Suppressor macrophage treated with lipopolysaccharide for 1 hour (primary cell): ENCODE measurements around the gene LITAF.

Source experiments
- DNase-seq, 3 donors: peaks; one replicate each; pipeline ENCODE4 v3.0.0-alpha.2; 2020 to 2022

The LITAF gene

DNA sequence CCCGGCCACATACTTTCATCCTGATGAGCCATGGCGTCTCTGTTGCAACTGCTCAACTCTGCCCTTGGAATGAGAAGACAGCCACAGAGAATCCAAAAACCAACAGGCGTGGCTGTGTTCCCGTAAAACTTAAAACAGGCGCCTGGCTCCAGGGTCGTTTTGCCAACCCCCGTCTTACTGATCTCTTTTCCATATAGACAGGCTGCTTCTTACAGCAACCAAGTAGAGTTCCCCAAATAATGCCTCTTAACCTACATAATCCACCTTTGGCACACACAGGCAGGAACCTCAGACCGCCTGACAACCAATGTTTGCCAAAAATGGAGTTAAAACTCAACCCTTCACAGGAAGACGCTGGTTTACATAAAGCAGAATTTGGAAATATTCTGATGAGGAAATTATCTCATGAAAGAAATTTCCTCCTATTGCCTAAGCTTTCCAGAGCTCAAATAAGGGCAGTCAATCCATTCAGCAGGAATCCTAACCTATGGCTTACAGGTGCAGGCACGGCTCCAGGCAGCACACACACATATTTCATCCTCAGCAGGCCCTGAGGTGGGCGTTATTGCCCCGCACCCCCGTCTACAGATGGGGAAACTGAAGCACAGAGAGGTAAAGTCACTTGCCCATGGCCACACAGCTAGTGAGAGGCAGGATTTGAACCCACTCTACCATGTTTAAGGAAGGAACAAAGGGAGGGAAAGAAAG, 35.8 kb downstream of the LITAF start:
- peak in 2 of 3 donors; percentile 58 to 67 for DNase-seq

DNA sequence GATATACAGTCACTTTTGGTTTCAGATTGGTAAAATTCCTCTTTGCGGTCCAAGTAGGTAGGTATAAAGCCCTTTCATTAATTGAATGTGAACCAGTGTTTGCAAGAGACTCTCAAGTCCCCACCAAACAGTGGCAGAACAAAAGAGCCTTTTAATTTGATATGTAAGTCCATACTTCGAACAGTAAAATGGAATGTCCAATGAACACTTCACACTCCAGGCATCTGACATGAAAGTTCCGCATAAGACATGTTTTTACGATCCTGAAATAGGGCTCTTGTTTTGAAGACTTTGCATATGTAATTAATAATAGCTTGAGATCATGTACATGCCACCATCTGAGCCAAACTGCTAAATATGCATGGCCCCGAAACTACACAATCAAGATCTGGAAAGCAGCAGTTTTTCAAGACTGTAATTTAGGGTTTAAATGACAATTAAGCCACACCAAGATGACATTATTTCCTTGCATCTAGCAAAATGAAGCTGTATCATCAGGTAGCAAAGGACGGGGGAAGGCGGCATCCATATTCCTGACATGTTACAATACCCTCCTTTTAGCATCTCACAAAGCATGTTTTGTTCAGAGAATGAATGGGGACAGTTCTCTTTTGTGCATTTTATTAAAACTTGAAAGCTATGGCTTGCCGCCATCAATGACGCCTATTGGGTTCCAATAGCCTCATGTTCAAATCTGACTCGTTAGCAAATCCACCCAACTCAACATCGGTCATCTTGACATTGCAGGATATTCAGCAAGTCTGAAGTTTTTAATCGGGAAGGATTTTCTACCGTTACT, 39.4 kb downstream of the LITAF start:
- DNase-seq: peak in 1 of 3 donors; percentile 26

DNA sequence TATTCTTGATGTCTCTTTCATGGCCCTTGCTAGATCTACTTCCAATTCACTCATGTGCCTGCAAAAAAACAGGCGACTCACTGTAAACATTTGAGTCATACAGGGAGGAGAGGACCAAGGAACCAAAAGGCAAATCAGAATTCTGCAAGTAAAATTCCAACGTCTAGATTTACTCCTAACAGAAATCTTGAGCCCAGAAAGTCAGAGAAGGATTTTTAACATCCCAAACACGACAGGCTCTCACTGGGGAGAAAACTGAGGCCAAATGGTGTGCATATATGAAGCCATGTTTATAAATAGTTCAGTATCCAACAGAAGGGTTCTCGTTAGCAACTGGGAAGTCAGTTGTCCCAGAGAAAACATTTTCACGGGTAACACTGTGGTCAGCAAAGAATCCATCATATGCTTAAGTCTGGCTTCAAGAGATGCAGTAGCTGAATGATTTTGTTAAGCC, 40.1 kb downstream of the LITAF start:
- peak in 1 of 3 donors; percentile 58 for DNase-seq

DNA sequence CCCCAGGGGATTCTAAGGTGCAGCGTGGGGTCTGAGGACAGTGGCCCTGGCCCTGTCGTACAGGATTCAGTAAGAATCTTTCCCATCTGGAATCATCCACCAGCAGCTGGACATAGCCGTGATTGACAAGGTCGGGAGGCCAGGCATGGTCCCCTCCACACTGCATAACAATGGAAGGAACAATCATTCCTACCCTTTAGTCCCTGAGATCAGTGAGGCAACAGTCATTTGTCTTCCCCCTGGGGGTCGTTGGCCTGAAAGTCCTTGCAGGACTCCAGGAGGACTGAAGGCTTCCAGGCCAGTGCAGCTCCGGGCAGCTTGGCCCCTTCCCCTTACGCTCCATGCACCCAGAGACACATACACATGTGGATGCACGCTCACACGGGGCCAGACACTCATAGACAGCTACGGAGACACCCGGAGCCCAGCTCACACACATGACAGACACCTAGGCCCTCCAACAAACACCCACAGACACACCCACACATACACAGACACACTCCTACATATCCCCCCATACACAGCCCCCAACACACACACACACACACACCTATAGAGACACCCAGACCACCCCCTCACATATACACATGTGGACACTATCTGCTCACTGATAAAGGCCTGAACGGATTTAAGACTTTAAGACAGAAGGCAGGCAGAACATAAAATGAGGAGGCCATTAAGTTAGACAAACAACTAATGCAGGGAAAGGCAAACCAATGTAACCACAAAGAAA, 42.9 kb downstream of the LITAF start:
- peak in 1 of 3 donors; percentile 34 for DNase-seq

DNA sequence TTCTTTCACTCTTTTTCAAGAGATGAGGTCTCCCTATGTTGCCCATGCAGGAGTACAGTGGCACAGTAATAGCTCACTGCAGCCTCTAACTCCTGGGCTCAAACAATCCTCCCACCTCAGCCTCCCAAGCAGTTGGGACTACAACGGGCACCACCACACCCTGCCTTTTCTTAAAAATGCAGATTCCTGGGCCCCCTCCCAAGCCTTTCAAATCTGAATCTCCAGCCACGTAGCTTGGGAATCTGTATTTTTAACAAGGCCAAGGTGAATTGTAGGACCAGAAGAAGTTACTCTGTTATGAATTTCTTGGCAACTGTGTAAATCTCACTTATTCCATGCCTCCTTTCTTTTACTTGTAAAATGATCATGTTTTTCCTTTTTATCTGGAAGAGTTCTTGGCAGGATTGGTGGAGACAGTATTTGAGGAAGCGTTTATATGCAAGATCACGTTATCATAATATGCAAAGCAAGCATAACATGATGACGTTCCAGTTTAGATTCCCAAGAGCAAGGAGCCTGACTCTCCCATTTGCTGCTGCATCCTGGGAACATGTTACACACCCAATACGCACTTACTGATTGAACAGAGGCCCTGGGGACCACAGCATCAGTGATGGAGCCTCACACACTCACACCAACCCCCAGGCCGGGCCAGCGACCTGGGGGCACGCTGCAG, 44.5 kb downstream of the LITAF start:
- DNase-seq: peak in 2 of 3 donors; percentile 38 to 48

DNA sequence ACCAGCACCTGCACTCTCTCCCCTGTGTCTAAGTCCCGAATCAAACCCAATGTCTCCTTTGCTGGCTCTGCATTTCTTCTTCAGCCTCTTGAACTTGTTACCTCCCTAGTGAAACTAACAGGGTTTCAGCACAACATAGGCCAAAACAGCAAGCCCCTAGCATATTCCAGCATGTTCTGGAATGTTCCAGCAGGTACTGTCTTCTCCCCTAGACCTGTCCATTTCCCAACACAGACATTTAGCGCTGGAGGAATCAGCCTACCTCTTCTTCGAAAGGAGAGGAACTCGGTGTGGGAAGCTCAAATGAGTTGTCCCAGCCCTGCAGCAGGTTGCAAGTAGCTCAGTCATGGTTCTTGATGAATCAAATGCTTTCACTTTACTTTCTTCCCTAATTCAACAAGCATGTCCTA, 47.1 kb downstream of the LITAF start:
- DNase-seq: peak; percentile 61 to 80 (median 74)

DNA sequence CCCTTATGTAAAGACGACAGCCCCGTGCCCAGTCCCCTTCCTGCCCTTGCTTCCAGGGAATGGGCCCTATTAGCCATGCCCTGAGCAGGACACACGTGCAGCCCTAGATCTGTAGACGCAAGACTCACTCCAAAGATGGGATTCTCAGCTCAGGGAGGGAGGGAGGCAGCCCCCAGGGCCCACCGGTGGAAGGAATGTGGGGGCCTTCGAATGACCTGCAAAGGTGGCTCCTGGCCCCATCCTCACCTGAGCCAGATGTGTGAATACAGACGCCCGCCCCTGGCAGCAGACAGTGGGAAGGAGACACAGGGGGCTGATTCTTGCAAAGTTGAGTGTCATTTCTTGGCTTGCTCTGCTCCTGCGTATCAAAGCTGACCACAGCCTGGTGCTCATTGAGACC, 47.8 kb downstream of the LITAF start:
- no peak for DNase-seq

DNA sequence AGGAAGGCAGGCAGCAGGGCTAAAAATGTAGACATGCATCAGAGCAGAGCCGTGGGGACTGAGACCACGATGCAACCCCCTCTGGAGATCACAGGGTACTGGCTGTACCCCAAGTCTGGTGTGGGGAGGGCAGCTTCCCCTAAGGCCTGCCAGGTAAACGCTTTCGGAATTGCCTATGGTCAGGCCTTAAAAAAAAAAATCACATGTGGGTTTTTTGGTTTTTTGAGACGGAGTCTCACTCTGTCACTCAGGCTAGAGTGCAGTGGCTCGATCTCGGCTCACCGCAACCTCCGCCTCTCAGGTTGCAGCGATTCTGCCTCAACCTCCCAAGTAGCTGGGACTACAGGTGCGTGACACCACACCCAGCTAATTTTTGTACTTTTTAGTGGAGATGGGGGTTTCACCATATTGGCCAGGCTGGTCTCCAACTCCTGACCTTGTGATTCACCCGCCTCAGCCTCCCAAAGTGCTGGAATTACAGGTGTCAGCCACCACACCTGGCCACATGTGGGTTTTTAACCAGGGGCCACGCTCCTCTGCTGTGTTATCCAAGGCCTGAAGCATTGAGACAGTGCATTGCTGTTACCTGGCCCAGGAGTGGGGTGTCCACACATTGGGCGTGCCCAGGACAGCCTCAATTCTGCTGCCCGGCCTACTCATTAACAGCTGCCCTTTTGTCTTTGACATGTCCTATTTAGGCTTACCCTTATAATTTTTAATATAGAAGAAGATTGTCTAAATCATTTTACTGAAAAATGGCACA, 50.4 kb downstream of the LITAF start:
- DNase-seq: no peak

- DNase-seq: no peak
Observed at GRCh38 chr16:11535494-11535893, 51.2 kb downstream of the LITAF start.

DNA sequence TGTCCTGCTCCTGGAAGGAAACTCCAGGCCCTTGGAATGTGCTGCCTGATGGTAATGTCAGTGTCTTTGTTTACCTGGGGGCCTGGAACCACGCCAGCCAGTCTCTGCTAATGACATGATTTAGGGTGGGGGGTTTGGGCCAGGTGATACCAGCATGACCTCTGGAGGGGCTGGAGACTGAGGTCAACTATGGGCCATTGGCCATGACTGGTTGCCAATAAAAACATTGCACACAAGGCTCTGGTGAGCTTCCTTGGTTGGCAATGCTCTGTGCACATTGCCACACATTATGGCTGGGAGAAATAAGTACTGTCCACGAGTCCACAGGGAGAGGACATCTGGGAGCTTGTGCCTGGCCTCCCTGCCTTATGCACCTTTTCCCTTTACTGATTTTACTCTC, 52.5 kb downstream of the LITAF start:
- DNase-seq: no peak

DNA sequence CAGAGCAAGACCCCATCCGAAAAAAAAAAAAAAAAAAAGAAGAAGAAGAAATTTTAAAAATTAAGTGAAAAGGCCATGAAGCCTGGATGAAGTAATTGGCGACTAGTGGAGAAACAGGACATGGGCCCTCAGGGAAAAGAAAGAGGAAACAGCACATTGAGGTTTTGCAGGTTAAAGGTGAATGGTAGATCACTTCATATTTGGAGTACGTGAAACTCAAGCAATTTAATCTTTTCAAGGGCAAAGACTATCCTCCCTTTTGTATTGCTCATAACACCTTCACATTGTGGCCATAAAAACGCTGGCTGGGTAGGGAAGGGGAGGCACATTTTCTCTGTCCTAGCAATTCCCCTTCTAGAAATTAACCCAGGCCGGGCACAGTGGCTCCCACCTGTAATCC, 53.1 kb downstream of the LITAF start:
- DNase-seq: no peak

DNA sequence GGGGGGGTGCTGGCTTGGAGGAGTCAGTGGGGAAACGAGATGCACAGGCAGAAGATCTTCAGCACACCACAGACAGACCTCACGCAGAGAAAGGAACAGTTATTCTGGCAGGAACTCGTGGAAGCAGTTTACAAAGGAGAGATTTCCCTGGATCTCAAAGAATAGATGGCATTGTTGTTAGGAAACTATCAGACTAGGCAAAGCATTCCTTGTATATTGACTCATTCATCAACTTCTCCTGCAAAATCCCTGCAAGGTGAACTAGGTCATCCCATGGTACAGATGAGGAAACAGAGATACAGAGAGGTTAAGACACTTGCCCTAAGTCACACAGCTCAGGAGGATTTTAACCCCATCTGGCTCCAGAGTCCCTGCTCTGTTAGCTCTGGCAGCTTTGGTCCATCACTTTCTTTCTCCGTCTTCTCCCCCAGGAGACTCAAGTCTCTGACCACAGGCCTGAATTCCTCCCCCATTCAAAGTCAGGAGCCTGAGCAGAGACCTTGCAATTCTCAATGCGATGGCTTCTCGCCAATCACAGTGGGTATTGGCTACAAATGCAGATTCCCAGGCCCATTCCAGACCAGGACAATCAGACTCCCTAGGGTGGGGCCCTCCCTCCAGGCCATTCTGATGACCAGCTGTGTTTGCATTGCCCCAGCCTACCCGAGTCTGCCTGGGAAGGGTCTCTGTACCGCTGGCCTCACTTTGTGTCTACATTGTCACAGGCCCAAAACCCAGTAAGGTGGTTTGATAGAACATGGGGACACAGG, 56.4 kb downstream of the LITAF start:
- DNase-seq: no peak

DNA sequence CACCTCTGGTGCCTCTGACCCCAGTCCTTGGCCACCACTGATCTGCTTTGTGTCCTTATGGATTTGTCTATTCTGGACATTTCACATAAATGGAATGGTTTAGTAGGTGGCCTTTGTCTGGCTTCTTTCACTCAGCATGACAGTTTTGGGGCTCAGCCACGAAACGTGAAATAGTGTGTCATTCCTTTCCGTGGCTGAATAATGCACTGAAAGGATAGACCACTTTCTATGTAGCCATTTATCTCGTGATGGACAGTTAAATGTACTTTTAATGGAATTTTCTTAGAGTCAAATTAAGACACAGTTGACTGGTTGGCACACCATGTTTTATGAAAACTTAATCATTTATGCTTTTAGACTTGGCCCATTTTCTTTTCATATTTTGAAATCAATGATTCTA, 57.4 kb downstream of the LITAF start:
- DNase-seq: no peak

GRCh38 chr16:11528053-11528452, 58.7 kb downstream of the LITAF start:
- DNase-seq: no peak

DNA sequence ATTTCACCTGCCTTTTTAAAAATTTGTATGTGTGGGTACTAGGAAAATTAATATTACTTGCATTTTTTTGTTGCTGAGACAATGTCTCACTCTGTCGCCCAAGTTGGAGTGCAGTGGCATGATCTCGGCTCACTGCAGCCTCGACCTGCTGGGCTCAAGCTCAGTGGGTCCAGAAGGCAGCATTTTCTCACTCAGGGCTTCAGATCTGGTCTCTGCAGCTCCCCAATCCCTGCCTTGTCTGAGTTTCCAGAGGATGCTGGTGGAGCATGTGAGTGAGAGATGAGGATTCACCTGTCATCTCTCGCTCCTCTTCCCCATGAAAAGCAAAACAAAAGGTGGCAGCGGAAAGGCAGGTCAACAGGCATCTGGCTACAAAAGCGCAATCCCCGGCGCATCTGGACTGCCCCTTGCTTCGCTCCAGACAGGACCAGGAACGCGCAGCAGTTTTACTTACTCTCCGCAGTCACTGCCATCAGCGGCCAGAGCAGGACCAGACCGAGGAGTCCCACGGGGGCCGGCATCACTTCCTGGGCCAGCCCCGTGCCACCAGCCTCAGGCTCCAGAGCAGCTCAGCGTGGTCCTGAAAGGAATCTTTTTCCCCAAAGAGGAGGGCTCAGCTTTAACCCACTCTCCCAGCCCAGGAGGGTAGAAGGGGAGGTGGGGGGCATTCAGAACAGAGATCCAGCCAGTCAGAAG, 59.9 kb downstream of the LITAF start:
- no peak for DNase-seq

- DNase-seq: no peak
Observed at GRCh38 chr16:11524098-11524760, 62.5 kb downstream of the LITAF start.

- DNase-seq: peak in 2 of 3 donors; percentile 30 to 71
Observed at GRCh38 chr16:11521055-11521454, 65.7 kb downstream of the LITAF start.

DNA sequence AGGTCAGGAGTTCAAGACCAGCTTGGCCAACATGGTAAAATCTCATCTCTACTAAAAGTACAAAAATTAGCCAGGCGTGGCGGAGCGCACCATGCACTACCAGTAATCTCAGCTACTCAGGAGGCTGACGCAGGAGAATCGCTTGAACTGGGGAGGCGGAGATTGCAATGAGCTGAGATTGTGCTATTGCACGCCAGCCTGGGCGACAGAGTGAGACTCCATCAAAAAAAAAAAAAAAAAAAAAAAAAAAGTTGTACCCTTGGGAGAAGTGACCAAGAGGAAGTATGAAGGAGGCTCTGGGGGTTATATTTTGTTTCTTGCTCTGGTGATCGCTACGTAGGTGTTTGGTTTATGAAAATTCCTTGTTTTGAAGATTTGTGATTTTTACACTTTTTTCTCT, 66.3 kb downstream of the LITAF start:
- DNase-seq: no peak

DNA sequence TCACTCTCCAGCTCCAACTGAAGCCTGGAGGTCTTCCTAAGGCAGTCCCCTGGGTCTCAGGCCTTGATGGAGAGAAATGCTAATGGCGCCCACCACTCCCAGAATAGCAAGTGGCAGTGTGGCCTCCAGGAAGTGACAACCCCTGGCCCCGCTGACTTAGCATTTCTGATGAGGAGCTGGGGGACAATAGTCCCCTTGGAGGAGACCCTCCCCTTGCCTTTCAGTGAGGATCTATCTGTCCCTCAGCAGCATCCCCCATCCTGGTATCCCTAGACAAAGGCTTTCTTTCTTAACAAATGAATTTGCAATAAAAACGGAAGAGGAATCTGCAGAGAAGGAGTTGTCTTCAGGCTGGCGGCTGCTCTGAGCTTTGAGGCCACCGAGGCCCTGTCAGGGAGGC, 68.8 kb downstream of the LITAF start:
- no peak for DNase-seq
